ENCODE results near the gene RAD9A.

GRCh38 chr11:67367761-67368227 lies 24.0 kb upstream of the RAD9A start:
- TF ChIP-seq EZH2 (IDR thresholded peaks at IDR 0.05; ENCODE audit: insufficient read depth, poor library complexity, severe bottlenecking) (no peak), EZH2phosphoT487 (IDR thresholded peaks at IDR 0.05; ENCODE audit: insufficient read depth, low read depth) (no peak)

Data from GM23248 (cell line).